Measurements from ENCODE around the gene HSPA1A.
"Not testable (repeated sequence)": the region's sequence is repeated elsewhere in the genome, so short reads cannot be mapped to it uniquely, and the experiment has no call there.

The HSPA1A gene

GRCh38 chr6:31806470-31807272 is 8.7 kb upstream of the HSPA1A start, which contains the start of gene LSM2 (continued):
- TF ChIP-seq GLI2 (tag by site-specific recombination; IDR thresholded peaks at IDR 0.05; ENCODE audit: borderline replicate concordance, low read depth): no peak
- TF ChIP-seq SCRT1 (tag by site-specific recombination; IDR thresholded peaks at IDR 0.05; ENCODE audit: borderline replicate concordance): no peak
- TF ChIP-seq SETDB1 (IDR thresholded peaks at IDR 0.05; ENCODE audit: insufficient read length, low read length): no peak
- no peak for TF ChIP-seq BCL11A (tag by site-specific recombination; IDR thresholded peaks at IDR 0.05; ENCODE audit: low read depth)
- TF ChIP-seq ZNF341 (tag by site-specific recombination; IDR thresholded peaks at IDR 0.05; ENCODE audit: low read depth): 0 out of 2 replicates have a peak, but pooled peaks have one; percentile 20
- peak; percentile 97 for TF ChIP-seq ZIC2 (tag by site-specific recombination; IDR thresholded peaks at IDR 0.05)
- TF ChIP-seq SALL2 (tag by site-specific recombination; IDR thresholded peaks at IDR 0.05; ENCODE audit: borderline replicate concordance): no peak
- no peak for TF ChIP-seq ZNF26 (tag by site-specific recombination; IDR thresholded peaks at IDR 0.05)
- TF ChIP-seq, protein P1, sequence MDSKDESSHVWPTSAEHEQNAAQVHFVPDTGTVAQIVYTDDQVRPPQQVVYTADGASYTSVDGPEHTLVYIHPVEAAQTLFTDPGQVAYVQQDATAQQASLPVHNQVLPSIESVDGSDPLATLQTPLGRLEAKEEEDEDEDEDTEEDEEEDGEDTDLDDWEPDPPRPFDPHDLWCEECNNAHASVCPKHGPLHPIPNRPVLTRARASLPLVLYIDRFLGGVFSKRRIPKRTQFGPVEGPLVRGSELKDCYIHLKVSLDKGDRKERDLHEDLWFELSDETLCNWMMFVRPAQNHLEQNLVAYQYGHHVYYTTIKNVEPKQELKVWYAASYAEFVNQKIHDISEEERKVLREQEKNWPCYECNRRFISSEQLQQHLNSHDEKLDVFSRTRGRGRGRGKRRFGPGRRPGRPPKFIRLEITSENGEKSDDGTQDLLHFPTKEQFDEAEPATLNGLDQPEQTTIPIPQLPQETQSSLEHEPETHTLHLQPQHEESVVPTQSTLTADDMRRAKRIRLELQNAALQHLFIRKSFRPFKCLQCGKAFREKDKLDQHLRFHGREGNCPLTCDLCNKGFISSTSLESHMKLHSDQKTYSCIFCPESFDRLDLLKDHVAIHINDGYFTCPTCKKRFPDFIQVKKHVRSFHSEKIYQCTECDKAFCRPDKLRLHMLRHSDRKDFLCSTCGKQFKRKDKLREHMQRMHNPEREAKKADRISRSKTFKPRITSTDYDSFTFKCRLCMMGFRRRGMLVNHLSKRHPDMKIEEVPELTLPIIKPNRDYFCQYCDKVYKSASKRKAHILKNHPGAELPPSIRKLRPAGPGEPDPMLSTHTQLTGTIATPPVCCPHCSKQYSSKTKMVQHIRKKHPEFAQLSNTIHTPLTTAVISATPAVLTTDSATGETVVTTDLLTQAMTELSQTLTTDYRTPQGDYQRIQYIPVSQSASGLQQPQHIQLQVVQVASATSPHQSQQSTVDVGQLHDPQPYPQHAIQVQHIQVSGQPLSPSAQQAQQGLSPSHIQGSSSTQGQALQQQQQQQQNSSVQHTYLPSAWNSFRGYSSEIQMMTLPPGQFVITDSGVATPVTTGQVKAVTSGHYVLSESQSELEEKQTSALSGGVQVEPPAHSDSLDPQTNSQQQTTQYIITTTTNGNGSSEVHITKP (tag by site-specific recombination; IDR thresholded peaks at IDR 0.05): peak; percentile 77
- TF ChIP-seq KLF7 (tag by site-specific recombination; IDR thresholded peaks at IDR 0.05; ENCODE audit: borderline replicate concordance): no peak
- no peak for TF ChIP-seq ZNF521 (tag by site-specific recombination; IDR thresholded peaks at IDR 0.05)
- TF ChIP-seq, protein P2, sequence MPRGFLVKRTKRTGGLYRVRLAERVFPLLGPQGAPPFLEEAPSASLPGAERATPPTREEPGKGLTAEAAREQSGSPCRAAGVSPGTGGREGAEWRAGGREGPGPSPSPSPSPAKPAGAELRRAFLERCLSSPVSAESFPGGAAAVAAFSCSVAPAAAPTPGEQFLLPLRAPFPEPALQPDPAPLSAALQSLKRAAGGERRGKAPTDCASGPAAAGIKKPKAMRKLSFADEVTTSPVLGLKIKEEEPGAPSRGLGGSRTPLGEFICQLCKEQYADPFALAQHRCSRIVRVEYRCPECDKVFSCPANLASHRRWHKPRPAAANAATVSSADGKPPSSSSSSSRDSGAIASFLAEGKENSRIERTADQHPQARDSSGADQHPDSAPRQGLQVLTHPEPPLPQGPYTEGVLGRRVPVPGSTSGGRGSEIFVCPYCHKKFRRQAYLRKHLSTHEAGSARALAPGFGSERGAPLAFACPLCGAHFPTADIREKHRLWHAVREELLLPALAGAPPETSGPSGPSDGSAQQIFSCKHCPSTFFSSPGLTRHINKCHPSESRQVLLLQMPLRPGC (tag by site-specific recombination; IDR thresholded peaks at IDR 0.05): peak; percentile 31; the same call in 1 of the 2 replicates
- TF ChIP-seq, protein P3, sequence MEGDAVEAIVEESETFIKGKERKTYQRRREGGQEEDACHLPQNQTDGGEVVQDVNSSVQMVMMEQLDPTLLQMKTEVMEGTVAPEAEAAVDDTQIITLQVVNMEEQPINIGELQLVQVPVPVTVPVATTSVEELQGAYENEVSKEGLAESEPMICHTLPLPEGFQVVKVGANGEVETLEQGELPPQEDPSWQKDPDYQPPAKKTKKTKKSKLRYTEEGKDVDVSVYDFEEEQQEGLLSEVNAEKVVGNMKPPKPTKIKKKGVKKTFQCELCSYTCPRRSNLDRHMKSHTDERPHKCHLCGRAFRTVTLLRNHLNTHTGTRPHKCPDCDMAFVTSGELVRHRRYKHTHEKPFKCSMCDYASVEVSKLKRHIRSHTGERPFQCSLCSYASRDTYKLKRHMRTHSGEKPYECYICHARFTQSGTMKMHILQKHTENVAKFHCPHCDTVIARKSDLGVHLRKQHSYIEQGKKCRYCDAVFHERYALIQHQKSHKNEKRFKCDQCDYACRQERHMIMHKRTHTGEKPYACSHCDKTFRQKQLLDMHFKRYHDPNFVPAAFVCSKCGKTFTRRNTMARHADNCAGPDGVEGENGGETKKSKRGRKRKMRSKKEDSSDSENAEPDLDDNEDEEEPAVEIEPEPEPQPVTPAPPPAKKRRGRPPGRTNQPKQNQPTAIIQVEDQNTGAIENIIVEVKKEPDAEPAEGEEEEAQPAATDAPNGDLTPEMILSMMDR (tag by site-specific recombination; IDR thresholded peaks at IDR 0.05): peak; percentile 96
- TF ChIP-seq ZNF600 (tag by site-specific recombination; IDR thresholded peaks at IDR 0.05): peak; percentile 73; the same call in 1 of the 2 replicates
- TF ChIP-seq REPIN1 (tag by site-specific recombination; IDR thresholded peaks at IDR 0.05; ENCODE audit: low read depth): no peak

GRCh38 chr6:31808599-31808998 is 6.7 kb upstream of the HSPA1A start:
- not testable (repeated sequence) for H3K4me3 ChIP-seq (ENCODE audit: low read depth, low read length); H3K9me3 ChIP-seq (ENCODE audit: control insufficient read depth, insufficient read depth, low read depth, low read length); H3K27ac ChIP-seq (ENCODE audit: extremely low read depth, low read depth, low read length); H3K4me1 ChIP-seq (ENCODE audit: control insufficient read depth, insufficient read depth, low read length)
- POLR2A ChIA-PET: interaction anchor here (1.1 to 4.4 kb wide), 3 partner anchors 18 to 148 kb away, joined by 3 to 187 read pairs (median 93); partner anchors contain the start of genes C6orf47 and HSPA1B
- peaks cover 10% of the 10 kb centered on the region in 2 experiments; a peak in 2 of 3 replicates for H3K36me3 ChIP-seq (ENCODE audit: control insufficient read depth in 2 of 2, insufficient read depth in 1 of 2, low read length in 2 of 2)
- CTCF ChIA-PET: interaction anchor here (0.6 to 5.0 kb wide), 3 partner anchors 12 to 72 kb away, joined by 5 to 55 read pairs (median 10); partner anchors contain the start of gene VARS1

Measured in HEK293 (cell line).